ENCODE measurements around the gene MED26. TPM values are rescaled to one million over a fixed set of nuclear protein-coding genes. Genes with fewer than 3 reads are reported as not detected.
"Not testable (repeated sequence)": the region's sequence is repeated elsewhere in the genome, so short reads cannot be mapped to it uniquely, and the experiment has no call there.

Gene MED26, protein sequence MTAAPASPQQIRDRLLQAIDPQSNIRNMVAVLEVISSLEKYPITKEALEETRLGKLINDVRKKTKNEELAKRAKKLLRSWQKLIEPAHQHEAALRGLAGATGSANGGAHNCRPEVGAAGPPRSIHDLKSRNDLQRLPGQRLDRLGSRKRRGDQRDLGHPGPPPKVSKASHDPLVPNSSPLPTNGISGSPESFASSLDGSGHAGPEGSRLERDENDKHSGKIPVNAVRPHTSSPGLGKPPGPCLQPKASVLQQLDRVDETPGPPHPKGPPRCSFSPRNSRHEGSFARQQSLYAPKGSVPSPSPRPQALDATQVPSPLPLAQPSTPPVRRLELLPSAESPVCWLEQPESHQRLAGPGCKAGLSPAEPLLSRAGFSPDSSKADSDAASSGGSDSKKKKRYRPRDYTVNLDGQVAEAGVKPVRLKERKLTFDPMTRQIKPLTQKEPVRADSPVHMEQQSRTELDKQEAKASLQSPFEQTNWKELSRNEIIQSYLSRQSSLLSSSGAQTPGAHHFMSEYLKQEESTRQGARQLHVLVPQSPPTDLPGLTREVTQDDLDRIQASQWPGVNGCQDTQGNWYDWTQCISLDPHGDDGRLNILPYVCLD
- total RNA-seq (2014; rRNA removed; shearing (Covaris generic)): 13.5 and 14.6 TPM in 2 replicates
- 6.3 and 6.7 TPM in 2 replicates for polyA plus RNA-seq (2015; cell fraction: cytosol; rRNA removed)
- polyA plus RNA-seq (2015; cell fraction: nucleus; rRNA removed): 8.5 and 8.6 TPM in 2 replicates

DNA sequence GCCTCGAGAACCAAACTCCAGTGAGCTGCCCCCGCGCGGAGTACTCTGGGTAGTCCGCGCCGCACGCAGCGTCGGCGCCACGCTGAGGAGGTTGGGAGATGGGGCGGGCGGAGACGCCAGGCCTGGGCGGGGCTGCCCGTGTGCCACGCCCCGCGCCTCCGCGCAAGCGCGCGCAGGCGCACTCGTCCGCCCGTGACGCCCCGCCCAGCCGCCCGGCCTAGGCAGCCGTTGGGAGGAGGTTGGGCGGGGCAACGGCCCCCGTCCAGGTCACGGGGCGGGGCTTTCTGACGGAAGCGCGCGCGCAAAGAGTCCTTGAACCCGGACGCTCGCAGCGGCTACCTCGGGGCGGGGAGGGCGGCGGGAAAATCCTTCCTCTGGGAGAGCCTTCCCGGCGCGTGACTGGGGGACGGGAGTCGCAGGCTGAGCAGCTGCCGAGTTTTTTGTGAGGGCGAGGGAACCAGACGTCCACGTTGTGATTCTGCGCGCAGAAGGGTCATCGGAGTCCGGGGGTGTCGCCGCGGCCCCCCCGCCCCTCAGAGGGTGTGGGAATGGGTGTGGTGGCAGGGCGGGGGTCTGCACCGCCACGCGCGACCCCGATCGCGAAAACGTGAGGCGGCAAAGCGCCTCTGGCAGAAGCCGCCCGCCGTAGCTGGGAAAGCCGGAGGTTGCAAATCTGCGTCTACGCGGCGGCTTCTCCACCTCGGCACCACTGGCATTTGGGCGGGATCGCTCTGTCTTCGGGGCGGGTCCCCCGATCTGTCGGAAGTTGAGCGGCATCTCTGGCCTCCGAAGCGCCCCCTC, at the start of gene MED26:
MED26 (minus strand) TSS at position 22 of the 801 bp plus-strand sequence. CDS start 261 bp downstream, outside the sequence.
- peak; percentile 88 for DNase-seq (ENCODE audit: low read depth)

GRCh38 chr19:16677055-16677454, 49.1 kb upstream of the MED26 start:
- DNase-seq (ENCODE audit: low read depth): no peak

GRCh38 chr19:16676101-16676798, 48.2 kb upstream of the MED26 start:
- DNase-seq (ENCODE audit: low read depth): no peak

- DNase-seq (ENCODE audit: low read depth): not testable (repeated sequence)
These were observed 45.8 kb upstream of the MED26 start for GRCh38 chr19:16673839-16674238.

GRCh38 chr19:16673231-16673630, 45.2 kb upstream of the MED26 start:
- DNase-seq (ENCODE audit: low read depth): no peak

GRCh38 chr19:16671652-16672274, 43.8 kb upstream of the MED26 start:
- DNase-seq (ENCODE audit: low read depth): no peak

- DNase-seq (ENCODE audit: low read depth): no peak
These were observed 42.3 kb upstream of the MED26 start for GRCh38 chr19:16670291-16670690.

- not testable (repeated sequence) for DNase-seq (ENCODE audit: low read depth)
These were observed 40.7 kb upstream of the MED26 start for GRCh38 chr19:16668702-16669101.

- no peak for DNase-seq (ENCODE audit: low read depth)
These were observed 40.2 kb upstream of the MED26 start for GRCh38 chr19:16668176-16668575.

GRCh38 chr19:16661480-16662034, 33.6 kb upstream of the MED26 start:
- DNase-seq (ENCODE audit: low read depth): no peak

GRCh38 chr19:16660763-16661479, 32.9 kb upstream of the MED26 start, which contains the start of gene TMEM38A:
TSS of gene TMEM38A (plus strand) at chr19:16661139. CDS start at chr19:16661218, 79 bp downstream.
- DNase-seq (ENCODE audit: low read depth): no peak

DNA sequence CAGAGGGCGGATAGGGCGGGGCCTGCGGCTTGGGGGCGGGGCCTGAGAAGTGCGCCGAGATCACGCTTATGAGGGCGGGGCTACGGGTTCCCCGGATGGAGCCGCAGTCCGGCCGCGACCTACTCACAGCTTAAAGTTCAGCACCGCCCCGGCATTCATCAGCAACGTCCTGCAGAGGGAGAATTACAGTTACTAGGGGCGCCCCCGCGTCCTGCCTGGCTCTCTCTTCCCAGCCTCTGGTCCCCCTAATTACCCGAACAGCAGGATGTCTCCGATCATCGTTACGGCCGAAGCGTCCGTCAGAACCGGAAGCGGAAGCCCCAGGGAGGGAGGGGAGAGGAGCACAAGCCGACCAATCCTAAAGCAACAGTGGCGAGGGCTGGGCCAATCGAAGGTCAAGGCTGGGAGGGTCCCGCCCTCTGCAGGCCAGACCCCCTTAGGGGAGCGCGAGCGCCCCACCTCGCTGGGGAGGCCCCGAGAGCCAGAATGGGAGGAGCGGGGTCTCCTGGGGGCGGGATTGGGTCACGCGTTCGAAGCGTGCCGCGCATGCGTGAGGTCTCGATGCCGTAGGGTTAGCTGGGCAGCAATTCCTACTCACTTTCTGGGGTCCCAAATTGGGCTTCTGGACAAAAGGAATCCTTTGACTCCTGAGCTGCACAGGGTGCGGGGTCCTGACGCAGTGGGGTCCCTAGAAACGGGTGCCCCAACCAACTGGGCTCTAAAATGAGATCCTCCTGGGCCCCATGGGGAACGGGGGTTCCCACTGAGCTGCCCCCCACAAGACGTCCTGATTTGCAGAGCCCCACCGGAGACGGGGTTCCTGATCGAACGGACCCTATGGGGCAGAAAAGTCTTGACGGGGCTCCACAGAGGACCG, 32.1 kb upstream of the MED26 start, which contains the start of gene SMIM7:
SMIM7 (minus strand) TSS at position 313 of the 877 bp plus-strand sequence; CDS start at position 279, 34 bp downstream.
- DNase-seq (ENCODE audit: low read depth): peak; percentile 98

DNA sequence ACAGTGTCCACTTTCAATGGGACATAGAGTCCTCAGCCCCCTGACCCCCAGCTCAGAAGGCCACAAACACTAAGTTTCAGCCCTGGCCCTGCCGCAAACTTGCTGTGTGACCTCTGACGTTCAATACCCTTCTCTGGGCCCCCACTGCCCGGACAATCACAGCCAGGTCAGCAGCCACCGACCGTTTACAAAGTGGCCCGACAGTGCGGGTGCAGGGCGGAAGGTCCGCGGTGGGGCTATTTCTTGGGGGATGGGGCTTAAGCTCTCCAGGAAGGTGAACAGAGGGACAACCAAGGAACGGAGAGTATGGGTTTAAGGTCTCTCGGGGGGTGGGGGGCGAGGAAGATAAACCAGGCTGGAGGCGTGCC, 31.4 kb upstream of the MED26 start:
- no peak for DNase-seq (ENCODE audit: low read depth)

DNA sequence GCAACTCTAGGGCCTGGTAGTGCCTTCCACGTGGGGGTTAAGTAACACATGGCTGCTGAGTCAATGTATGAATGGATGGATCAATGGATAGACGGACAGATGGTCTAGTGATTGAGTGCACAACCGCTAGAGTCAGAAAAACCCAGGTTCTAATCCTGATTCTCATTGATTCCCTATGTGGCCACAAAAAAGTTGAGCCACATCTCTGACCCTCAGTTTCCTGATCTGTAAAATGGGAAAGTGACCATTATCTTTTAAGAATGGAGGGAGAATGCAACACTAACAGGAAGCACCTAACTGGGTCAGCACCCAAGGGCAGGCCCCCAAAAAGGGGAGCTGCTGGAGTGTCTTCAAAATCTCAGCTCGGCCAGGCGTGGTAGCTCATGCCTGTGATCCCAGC, 29.4 kb upstream of the MED26 start:
- DNase-seq (ENCODE audit: low read depth): no peak

DNA sequence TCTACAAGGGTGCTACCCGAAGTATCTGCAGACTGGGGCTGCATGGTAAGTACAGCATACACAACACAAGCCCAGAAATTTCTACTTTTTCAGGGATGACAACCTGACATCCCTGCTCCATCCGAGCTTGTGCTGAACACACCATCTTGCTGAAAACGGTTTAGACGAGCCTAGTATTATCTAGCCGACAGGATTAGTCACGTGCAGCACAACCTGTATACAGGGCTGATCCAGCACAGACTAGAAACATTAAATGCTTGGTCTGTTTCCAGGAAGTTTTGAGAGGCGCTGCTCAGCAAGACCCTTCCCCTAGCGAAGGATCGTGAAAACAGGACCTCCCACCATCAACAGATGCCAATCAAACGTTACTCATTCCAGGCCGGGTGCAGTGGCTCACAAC, 27.7 kb upstream of the MED26 start:
- no peak for DNase-seq (ENCODE audit: low read depth)

GRCh38 chr19:16654627-16655026, 26.6 kb upstream of the MED26 start:
- DNase-seq (ENCODE audit: low read depth): no peak

DNA sequence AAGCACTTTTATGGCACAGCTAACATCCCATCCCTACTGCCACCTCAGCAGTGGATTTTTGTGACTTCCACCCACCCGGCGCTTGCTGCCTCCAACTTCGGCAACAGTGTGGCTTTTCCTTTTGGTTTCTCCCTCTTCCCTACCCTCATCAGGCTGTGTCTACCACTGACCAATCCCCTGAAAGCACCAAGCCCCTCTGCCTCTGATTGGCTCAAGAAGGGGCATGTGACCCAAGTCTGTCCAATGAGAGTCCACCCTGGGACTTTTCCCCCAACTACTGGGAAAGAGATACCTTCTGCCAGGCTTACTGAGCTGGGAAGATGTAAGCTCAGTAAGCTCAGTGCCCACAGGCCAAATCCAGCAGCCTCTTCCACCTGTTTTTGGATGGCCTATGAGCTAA, 26.1 kb upstream of the MED26 start:
- DNase-seq (ENCODE audit: low read depth): peak; percentile 16

DNA sequence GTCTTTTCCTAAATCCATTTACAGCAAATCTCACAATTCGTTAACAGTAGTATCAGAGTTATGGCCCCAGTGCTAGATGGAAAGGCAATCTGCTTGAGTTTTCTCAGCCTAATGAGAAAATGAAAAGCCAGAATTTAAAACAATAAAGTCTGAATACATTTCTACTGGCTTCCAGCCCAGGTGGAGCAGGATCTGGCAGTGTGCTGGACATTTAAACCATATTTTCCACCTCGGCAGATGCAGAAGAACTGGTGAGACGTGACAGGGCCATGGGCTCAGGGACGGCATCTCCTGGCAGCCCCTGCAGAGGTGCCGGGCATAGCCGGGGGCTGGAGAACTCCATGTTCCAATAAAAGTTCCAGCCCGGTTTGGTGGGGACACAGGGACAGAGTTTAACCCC, 24.9 kb upstream of the MED26 start:
- no peak for DNase-seq (ENCODE audit: low read depth)
